MM.1S (cell line): ENCODE measurements around the gene MYOCD.

ENCODE experiments used
- CTCF ChIP-seq: fragments of 300-600 bp; sonication (generic); IDR thresholded peaks from 2 replicates; pipeline ENCODE4 v1.5.1; 2016; ENCODE audit warnings: antibody characterized with exemption, low read length, mixed read lengths
- EZH2 ChIP-seq: fragments of 300-600 bp; sonication (generic); optimal IDR thresholded peaks from 2 replicates; pipeline ENCODE3; 2017; ENCODE audit warnings: low read depth, mild to moderate bottlenecking, antibody characterized with exemption, low read length, mixed read lengths
- EZH2phosphoT487 ChIP-seq: fragments of 300-600 bp; sonication (generic); IDR thresholded peaks from 2 replicates; pipeline ENCODE4 v1.6.1; 2018; ENCODE audit warnings: antibody characterized with exemption, low read length

GRCh38 chr17:12641084-12641483 is 24.6 kb upstream of the MYOCD start:
- TF ChIP-seq CTCF (no peak), EZH2 (no peak), EZH2phosphoT487 (no peak)
